BLaER1 (cell line): Measurements from ENCODE around the gene CTBP1.

ENCODE experiments used
- H3K27ac ChIP-seq: shearing (Covaris generic); formaldehyde crosslinking; 2 replicates; pipeline ENCODE4 v1.8.1; 2022
- H3K27me3 ChIP-seq: shearing (Covaris generic); formaldehyde crosslinking; 2 replicates; pipeline ENCODE4 v1.8.1; 2022
- H3K36me3 ChIP-seq: shearing (Covaris generic); formaldehyde crosslinking; 2 replicates; pipeline ENCODE4 v1.8.1; 2022
- H3K4me1 ChIP-seq: shearing (Covaris generic); formaldehyde crosslinking; 2 replicates; pipeline ENCODE4 v1.8.1; 2022
- H3K4me2 ChIP-seq: shearing (Covaris generic); formaldehyde crosslinking; 2 replicates; pipeline ENCODE4 v1.8.1; 2022
- H3K4me3 ChIP-seq: shearing (Covaris generic); formaldehyde crosslinking; 2 replicates; pipeline ENCODE4 v1.8.1; 2022
- H3K9ac ChIP-seq: shearing (Covaris generic); formaldehyde crosslinking; 2 replicates; pipeline ENCODE4 v1.8.1; 2022
- H3K9me3 ChIP-seq: shearing (Covaris generic); formaldehyde crosslinking; 2 replicates; pipeline ENCODE4 v1.8.1; 2022
- H4K20me1 ChIP-seq: shearing (Covaris generic); formaldehyde crosslinking; 2 replicates; pipeline ENCODE4 v1.8.1; 2022
- Cebpa-rat ChIP-seq: shearing (Covaris generic); IDR thresholded peaks from 2 replicates; pipeline ENCODE4 v1.8.1; 2022

CTBP1 gene

GRCh38 chr4:1248245-1249147, at the start of gene CTBP1:
CTBP1 (minus strand) TSS chr4:1249130; CDS start chr4:1241331, 7,799 bp downstream.
- peak within 1 kb of the TSS; percentile 99 for H3K4me2 ChIP-seq
- no peaks in the 10 kb centered on the region for H3K27me3 ChIP-seq
- H3K4me1 ChIP-seq = peaks cover 57% of the 10 kb centered on the region
- H4K20me1 ChIP-seq = peaks cover 45% of the 10 kb centered on the region
- H3K9me3 ChIP-seq = peaks cover 30% of the 10 kb centered on the region
- peak within 1 kb of the TSS; percentile 99 for H3K9ac ChIP-seq
- H3K4me3 ChIP-seq = peak within 1 kb of the TSS; percentile 98
- peak within 1 kb of the TSS; percentile 98 for H3K27ac ChIP-seq
- no peak for TF ChIP-seq Cebpa-rat
- H3K36me3 ChIP-seq = peaks cover 37% of the 10 kb centered on the region

GRCh38 chr4:1298461-1298860, 49.5 kb upstream of the CTBP1 start:
- Histone ChIP-seq H3K27ac (no peak overlapping the region), H3K4me1 (peaks cover 17% of the 10 kb centered on the region), H3K9me3 (no peaks in the 10 kb centered on the region), H3K9ac (no peak overlapping the region), H3K4me3 (no peak overlapping the region), H3K4me2 (no peak overlapping the region), H3K27me3 (no peaks in the 10 kb centered on the region), H3K36me3 (peaks cover 76% of the 10 kb centered on the region), H4K20me1 (peaks cover 97% of the 10 kb centered on the region)
- TF ChIP-seq Cebpa-rat = no peak

GRCh38 chr4:1297456-1298325, 48.8 kb upstream of the CTBP1 start:
- Histone ChIP-seq H3K9me3 (no peaks in the 10 kb centered on the region), H3K27ac (no peak overlapping the region), H3K4me3 (no peak overlapping the region), H3K36me3 (peaks cover 74% of the 10 kb centered on the region), H3K9ac (no peak overlapping the region), H3K27me3 (no peaks in the 10 kb centered on the region), H4K20me1 (peaks cover 97% of the 10 kb centered on the region), H3K4me1 (peaks cover 24% of the 10 kb centered on the region), H3K4me2 (no peak overlapping the region)
- TF ChIP-seq Cebpa-rat = no peak

DNA sequence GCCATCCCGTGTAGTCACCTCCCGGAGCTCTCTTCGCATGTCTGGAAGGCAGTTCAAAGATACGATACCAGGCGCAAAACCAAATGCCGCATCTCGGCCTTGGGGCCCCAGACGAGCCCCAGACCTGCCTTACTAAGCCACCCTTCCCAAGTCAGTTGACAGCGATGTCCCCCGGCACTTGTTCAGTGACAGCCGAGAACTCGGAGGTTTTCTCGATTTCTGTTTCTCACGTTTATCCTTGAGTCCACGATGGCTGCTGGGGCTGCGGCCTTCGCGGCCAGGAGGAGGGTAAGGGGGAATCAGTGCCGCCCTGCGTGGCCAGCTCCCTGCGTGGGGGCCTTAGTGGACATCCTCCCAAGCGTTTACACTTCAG, 48.1 kb upstream of the CTBP1 start:
- Histone ChIP-seq H3K4me3 (no peak overlapping the region), H3K27me3 (no peaks in the 10 kb centered on the region), H3K9me3 (no peaks in the 10 kb centered on the region), H3K4me1 (peaks cover 31% of the 10 kb centered on the region), H3K36me3 (peaks cover 77% of the 10 kb centered on the region), H3K4me2 (no peak overlapping the region), H4K20me1 (peaks cover 97% of the 10 kb centered on the region), H3K9ac (no peak overlapping the region), H3K27ac (no peak overlapping the region)
- TF ChIP-seq Cebpa-rat = no peak

DNA sequence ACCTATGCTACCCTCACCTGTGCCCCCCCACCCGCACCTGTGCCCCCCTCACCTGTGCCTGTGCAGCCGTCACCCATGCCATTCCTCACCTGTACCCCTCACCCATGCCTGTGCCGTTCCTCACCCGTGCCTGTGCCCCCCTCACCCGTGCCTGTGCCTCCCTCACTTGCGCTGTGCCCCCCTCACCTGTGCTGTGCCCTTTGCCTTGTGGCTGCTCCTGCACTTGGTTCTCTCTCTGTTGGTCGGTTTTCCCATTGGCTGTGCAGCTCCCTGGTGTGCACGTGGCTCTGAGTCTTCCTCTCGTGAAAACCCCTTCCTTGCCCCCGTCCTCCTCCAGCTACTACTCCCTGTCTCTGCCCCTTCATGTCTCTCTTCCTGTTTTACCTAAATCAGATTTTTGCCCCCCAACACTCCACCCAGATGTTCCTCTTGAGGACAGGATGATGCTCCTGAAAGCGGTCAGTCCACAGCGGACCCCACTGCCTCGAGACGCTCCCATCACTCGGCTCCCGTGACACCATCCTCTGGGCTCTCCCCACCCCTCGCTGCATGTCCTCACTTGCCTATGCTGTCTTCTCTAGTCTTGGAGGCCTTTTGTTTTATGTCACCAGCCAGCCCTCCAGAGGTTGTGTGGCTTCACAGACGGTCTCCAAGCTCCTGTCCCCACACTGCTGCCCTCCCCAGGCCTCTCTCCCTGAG, 47.5 kb upstream of the CTBP1 start:
- peaks cover 73% of the 10 kb centered on the region for H3K36me3 ChIP-seq
- H4K20me1 ChIP-seq = peaks cover 97% of the 10 kb centered on the region

DNA sequence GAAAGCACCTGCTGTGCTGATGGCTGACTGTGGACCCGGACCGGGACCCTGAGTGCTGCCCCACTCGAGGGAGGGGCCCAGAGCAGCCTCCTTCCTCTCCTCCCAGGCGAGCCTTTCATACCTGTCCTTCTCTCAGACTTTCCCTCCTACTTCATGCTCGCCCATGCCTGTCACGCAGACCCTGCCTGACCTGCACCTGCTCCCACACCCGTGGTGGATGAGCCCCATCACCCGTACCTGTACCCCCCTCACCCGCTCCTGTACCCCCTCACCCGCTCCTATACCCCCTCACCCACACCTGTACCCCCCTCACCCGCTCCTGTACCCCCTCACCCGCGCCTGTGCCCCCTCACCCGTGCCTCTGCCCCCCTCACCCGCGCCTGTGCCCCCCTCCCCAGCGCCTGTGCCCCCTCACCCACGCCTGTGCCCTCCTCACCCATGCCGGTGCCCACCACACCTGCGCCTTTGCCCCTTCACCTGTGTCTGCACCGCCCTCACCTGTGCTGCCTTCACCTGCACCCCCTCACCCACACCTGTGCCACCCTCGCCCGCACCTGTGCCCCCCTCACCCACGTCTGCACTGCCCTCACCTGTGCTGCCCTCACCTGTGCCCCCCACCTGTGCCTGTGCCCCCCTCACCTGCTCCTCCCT, 46.6 kb upstream of the CTBP1 start:
- Histone ChIP-seq H3K36me3 (peaks cover 64% of the 10 kb centered on the region), H3K9me3 (no peaks in the 10 kb centered on the region), H3K4me1 (peaks cover 46% of the 10 kb centered on the region), H4K20me1 (peaks cover 97% of the 10 kb centered on the region), H3K4me3 (no peak overlapping the region), H3K27me3 (no peaks in the 10 kb centered on the region), H3K9ac (no peak overlapping the region), H3K27ac (no peak overlapping the region), H3K4me2 (peak overlapping the region; percentile 39; the same call in 1 of the 2 replicates)
- TF ChIP-seq Cebpa-rat = no peak

More for the DNA sequence above, 47.5 kb upstream of the CTBP1 start:
- Histone ChIP-seq H3K27ac (no peak overlapping the region), H3K9ac (no peak overlapping the region), H3K9me3 (no peaks in the 10 kb centered on the region), H3K4me2 (no peak overlapping the region), H3K27me3 (no peaks in the 10 kb centered on the region), H3K4me3 (no peak overlapping the region), H3K4me1 (peaks cover 36% of the 10 kb centered on the region)
- no peak for TF ChIP-seq Cebpa-rat

- H3K4me2 ChIP-seq = peak overlapping the region; percentile 39; the same call in 1 of the 2 replicates
- H3K27ac ChIP-seq = no peak overlapping the region
- H3K27me3 ChIP-seq = no peaks in the 10 kb centered on the region
- peaks cover 47% of the 10 kb centered on the region for H3K4me1 ChIP-seq
- H3K9me3 ChIP-seq = no peaks in the 10 kb centered on the region
- H3K9ac ChIP-seq = peak overlapping the region; percentile 38; the same call in 1 of the 2 replicates
- H3K36me3 ChIP-seq = peaks cover 58% of the 10 kb centered on the region
- no peak overlapping the region for H3K4me3 ChIP-seq
- TF ChIP-seq Cebpa-rat = no peak
- peaks cover 97% of the 10 kb centered on the region for H4K20me1 ChIP-seq
These were observed 46.0 kb upstream of the CTBP1 start for GRCh38 chr4:1294891-1295290.

DNA sequence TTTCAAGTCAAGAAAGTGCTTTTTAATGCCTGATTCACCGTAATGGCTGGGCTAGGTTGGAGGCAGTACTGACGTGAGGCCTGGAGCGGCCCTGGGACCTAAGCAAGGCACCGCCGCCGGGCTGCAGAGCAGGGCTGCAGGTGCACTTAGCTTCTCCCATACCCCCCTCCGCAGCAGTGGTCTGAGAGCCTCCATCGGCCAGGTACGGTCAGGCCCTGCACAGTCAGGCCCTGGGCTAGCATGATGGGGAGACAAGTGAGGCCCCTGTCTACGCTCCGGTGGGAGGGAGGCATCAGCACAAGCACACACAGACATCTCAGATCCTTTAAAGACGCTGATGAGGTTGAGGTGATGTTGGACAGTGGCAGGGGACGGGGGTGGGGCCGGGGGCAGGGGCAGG, 45.5 kb upstream of the CTBP1 start:
- Histone ChIP-seq H3K4me2 (peak overlapping the region; percentile 31), H3K27me3 (no peaks in the 10 kb centered on the region), H3K4me3 (no peak overlapping the region), H3K36me3 (peaks cover 53% of the 10 kb centered on the region), H3K27ac (no peak overlapping the region), H3K4me1 (peaks cover 47% of the 10 kb centered on the region), H3K9ac (peak overlapping the region; percentile 21; the same call in 1 of the 2 replicates), H4K20me1 (peaks cover 93% of the 10 kb centered on the region), H3K9me3 (no peaks in the 10 kb centered on the region)
- no peak for TF ChIP-seq Cebpa-rat

DNA sequence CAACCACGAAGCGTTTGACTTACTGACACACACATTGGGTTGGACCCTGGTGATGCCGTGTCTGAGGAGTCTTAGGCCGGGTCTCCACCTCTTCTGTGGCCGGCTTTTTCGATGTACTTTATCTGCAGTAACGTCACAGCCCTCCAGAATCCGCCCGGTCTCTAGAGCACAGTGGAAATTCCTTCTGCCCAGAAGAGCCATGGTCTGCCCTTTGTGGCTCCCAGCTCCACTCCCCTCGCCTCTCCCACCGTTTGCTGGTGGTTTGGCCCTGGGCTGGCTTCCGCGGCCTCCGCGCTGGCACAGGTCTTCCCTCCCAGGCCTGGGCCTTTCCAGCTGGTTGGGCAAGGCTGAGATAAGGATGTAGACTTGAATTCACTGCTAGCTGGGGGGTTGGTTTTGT, 45.1 kb upstream of the CTBP1 start:
- H3K9me3 ChIP-seq = no peaks in the 10 kb centered on the region
- H3K4me1 ChIP-seq = peaks cover 50% of the 10 kb centered on the region
- TF ChIP-seq Cebpa-rat = no peak
- peak overlapping the region; percentile 31 for H3K4me2 ChIP-seq
- H3K27me3 ChIP-seq = no peaks in the 10 kb centered on the region
- H3K4me3 ChIP-seq = no peak overlapping the region
- peak overlapping the region; percentile 21; the same call in 1 of the 2 replicates for H3K9ac ChIP-seq
- H4K20me1 ChIP-seq = peaks cover 88% of the 10 kb centered on the region
- no peak overlapping the region; the same call in 1 of the 2 replicates for H3K27ac ChIP-seq
- peaks cover 49% of the 10 kb centered on the region for H3K36me3 ChIP-seq
